GM21526 (cell line): ENCODE data around the gene GSK3B.
"Not testable (repeated sequence)": the region's sequence is repeated elsewhere in the genome, so short reads cannot be mapped to it uniquely, and the experiment has no call there.

Experiments used
- ATAC-seq: cut with Tn5 transposase; IDR thresholded peaks from one replicate; pipeline ENCODE4 v1.9.1; 2021; ENCODE audit warnings: moderate library complexity; ENCODE audit not compliant: unreplicated experiment, low FRiP score

GSK3B gene

DNA sequence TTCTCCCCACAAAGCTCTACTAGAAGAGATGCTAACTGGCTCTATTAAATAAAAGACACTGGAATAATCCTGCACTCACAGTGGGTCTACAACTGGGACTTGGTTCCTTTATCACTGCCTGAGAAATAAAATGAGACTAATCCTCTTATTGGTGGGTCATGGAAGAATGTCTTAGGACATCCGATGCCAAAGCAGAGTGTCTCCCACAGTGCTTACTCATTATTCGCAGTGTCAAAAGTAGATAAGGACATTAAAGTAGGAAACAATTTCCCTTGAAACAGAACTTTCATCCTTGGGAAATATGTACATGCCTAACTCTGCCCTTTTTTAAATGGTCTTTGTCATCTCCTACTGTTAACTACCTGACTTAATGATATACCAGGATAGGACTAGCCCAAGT is 71.5 kb downstream of the GSK3B start:
- no peak for ATAC-seq

DNA sequence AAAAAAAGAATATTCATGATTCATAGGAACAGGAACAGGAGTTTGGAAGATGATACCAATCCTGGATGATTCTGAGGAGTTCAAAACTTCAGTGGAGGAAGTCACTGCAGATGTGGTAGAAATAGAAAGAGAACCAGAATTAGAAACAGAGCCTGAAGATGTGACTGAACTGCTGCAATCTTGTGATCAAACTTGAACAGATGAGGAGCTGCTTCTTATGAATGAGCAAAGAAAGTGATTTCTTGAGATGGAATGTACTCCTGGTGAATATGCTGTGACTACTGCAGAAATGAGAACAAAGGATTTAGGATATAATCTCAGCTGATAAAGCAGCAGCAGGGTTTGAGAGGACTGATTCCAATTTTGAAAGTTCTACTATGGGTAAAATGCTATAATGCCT is 72.7 kb downstream of the GSK3B start:
- ATAC-seq, result no peak

DNA sequence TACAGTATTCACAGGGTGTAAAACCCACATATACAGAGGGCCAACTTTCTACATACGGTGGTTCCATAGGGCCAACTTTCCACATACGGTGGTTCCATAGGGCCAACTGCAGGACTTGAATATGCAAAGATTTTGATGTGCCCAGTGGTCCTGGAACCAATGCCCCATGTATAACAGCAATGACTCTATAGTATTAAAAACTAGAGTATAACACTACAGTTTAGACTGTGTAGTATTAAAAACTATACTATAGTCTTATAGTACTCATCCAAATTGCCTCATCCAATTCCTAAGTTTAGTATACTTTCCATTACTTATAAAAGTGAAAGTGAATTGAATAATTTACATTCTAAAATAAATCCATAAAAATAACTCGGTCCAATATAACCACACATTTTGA is 75.9 kb downstream of the GSK3B start:
- no peak for ATAC-seq

DNA sequence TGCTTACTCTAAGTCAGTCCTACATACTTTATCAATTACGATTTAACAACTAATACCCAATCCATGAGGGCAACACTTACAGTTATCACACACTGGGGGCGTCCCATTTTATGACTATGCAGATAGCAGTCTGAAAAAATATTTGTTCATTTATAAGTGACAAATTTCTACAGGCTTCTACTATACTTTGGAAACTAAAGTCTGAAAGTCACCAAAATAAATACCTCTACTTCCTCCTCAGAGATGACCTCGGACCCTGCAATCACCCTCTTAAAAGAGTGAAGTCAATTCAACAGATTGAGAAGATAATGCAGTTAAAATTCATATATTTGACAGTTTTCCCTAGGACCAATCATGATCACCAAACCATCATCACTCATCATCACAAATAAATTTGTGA is 76.6 kb downstream of the GSK3B start:
- no peak for ATAC-seq

DNA sequence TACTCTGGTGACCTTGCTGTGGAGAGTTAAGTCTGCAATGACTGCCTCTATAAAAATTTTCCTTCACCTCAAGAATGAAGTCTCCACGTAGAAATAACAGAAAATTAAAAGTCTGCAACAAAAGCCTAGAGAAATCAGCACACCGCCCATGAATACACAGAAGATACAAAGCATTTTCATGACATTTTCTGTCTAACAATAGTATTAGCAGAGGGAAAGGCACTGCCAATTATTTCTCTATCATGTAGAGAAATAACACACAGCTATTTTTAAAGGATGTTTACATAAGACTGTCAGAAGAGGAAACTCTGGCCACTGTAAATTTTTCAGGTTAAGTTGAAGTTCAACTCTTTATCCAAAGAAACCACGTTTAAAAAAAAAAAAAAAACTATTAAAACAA is 80.8 kb downstream of the GSK3B start:
- ATAC-seq, result no peak

DNA sequence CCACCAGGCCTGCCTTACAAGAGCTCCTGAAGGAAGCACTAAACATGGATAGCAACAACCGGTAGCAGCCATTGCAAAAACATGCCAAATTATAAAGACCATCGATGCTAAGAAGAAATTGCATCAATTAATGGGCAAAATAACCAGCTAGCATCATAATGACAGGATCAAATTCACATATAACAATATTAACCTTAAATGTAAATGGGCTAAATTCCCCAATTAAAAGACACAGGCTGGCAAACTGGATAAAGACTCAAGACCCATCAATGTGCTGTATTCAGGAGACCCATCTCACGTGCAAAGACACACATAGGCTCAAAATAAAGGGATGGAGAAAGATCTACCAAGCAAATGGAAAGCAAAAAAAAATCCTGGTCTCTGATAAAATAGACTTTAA is 88.5 kb downstream of the GSK3B start:
- ATAC-seq, result not testable (repeated sequence)

DNA sequence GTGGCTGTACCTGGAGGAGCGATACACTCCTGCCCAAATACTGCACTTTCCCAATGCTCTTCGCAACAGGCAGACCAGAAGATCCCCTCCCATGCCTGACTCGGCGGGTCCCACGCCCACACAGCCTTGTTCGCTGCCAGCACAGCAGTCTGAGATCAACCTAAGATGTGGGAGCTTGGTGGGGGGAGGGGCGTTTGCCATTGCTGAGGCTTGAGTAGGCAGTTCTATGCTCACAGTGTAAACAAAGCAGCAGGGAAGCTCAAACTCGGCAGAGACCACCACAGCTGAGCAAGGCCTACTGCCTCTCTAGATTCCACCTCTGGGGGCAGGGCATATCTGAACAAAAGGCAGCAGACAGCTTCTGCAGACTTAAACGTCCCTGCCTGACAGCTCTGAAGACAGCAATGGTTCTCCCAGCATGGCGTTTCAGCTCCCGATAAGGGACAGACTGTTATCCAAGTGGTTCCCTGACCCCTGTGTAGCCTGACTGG is 90.2 kb downstream of the GSK3B start:
- ATAC-seq, result not testable (repeated sequence)

DNA sequence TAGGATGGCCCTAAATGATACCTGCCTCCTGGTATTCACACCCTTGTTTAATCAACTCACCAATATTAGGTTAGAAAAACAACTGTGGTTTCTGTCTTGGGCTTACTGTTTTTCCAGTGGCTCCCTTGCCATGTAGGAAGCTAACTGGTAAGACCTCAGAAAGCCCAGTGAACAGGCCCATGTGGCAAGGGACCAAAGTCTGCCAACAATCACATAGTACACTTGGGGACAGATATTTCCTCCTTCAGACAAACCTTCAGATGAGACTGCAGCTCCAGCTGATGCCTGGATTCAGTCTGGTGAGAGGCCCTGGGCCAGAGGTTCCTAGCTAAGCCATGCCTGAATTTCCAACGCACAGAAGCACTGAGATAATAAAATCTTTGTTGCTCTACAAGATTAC is 96.1 kb downstream of the GSK3B start:
- ATAC-seq, result no peak

DNA sequence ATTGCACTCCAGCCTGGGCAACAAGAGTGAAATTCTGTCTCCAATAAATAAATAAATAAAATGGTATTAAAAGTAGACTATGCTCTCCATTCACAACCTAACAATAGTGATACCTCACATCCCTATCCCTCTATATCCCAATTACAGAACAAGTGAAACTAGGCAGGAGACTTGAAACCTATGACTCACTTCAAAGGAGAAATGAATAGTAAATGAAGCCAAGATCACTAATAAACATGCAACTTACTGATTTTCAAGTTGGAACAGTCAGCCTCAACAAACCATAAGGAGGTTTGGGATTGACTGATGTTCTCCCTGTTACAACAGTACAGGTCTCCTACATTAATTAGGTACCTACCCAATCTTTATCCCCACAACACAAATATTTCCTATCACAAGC is 103.4 kb downstream of the GSK3B start:
- ATAC-seq, result no peak

DNA sequence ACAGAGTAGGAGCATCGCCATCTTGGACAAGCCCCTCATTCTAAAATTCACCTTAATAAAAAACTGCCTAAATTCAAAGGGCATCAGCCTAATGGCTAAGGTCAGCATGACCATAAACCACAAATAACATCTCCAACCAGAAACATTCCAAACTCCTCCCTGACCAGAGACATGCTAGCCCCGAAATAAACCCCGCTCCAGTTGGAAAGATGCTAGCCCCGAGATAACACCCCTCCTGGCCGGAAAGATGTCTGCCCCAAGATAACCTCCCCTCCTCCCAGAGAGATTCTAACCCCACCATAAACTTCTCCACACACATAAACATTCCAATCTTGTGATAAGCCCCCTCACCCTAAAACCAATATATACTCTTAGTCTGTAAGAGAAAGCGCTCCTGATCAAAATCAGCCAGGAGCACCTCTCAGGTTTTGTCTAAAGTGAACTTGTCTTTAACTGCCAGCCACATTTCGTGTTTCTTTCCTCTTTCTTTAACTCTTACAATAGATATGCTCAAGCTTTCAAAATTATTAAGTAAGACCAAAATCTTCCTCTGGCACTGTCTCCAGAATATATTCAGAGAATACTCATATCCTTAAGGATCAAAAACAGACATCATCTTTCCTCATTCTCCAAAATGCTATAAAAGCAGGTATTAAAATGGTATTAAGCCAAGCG is 104.1 kb downstream of the GSK3B start:
- no peak for ATAC-seq

DNA sequence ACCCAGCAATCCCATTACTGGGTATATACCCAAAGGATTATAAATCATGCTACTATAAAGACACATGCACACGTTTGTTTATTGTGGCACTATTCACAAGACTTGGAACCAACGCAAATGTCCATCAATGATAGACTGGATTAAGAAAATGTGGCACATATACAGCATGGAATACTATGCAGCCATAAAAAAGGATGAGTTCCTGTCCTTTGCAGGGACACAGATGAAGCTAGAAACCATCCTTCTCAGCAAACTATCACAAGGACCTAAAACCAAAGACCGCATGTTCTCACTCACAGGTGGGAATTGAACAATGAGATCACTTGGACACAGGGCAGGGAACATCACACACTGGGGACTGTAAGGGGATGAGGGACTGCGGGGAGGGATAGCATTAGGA is 107.4 kb downstream of the GSK3B start:
- not testable (repeated sequence) for ATAC-seq

DNA sequence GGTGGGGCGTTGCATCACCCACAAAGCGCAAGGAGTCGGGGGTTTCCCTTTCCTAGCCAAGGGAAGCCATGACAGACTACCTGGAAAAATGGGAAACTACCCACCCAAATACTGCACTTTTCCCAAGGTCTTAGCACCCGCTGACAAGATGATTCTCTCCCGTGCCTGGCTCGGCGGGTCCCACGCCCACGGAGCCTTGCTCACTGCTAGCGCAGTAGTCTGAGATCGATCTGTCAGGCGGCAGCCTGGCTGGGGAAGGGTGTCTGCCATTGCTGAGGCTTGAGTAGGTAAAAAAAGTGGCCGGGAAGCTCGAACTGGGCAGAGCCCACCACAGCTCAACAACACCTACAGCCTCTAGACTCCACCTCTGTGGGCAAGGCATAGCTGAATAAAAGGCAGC is 112.9 kb downstream of the GSK3B start:
- no peak for ATAC-seq

DNA sequence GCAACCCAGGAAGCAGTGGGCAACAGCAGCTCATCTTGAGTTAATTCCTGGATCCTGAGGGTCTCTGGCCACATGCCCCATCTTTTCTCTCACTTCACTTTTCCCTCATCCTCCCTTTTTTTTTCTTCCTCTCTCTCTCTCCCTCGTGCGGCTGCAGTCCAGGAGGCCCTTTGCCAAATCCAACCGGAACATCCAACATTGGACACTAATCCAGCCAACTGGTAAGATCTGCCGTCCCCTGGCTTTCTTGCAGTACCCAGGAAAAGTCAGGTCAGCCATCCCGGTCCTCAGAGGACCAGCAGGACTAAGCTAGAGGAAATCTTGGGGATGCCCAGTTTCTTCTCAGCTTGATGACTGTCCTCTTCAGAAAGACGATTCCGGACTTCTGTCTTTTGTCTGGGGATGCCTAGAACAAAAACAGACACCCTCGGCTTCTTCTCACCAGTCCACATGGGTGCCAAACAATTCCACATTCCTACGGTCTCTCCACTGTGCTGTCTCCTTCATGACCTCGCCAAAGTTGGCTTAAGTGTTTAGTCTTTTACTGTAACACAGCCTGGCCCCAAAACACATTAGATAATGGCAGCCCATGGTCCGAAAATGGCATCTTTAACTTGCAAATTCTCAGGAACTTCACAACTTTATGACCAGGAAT is 115.6 kb downstream of the GSK3B start:
- ATAC-seq, result no peak

DNA sequence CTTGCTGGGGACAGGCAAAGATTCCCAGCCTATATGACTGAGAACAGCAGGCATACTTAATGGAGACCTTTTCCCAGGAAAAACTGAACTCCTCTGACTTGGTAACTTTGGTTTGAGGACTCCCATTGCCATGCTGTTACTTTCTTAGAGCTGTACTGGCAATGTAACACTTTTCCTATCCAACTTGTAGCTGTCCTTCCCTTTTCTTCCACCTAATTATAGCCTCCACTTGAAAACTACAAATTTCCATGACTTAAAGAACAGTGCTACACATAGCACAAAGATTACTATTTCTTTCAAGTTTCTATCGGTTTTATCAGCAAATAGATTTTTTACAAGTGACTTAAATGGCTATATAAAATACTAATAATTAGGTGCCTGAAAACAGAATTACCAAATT is 116.9 kb downstream of the GSK3B start:
- ATAC-seq, result no peak

DNA sequence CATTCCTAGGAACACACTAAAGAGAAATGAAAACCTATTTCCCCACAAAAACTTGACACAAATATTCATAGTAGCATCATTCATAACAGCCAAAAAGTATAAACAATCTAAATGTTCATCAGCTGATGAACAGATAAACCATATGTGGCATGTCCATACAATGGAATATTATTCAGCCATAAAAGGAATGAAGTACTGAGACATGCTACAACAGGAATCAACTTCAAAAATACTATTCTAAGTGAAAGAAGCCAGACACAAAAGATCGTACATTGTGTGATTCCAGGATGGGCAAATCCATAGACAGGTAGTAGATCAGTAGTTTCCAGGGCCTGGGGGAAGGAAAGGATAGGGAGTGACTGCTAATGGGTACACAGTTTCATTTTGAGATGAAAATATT is 118.0 kb downstream of the GSK3B start:
- ATAC-seq, result no peak

DNA sequence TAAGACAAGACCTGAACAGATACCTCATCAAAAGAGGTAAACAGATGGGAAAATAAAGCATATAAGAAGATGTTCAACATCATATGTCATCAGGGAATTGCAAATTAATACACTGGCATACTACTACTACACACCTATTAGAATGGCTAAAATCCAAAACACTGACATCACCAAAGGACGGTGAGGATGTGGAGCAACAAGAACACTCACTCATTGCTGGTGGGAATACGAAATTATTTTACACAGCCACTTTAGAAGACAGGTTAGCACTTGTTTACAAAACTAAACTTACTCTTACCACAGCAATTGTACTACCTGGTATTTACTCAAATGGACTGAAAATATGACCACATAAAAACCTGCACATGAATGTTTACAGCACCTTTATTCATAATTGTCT is 119.6 kb downstream of the GSK3B start:
- no peak for ATAC-seq

DNA sequence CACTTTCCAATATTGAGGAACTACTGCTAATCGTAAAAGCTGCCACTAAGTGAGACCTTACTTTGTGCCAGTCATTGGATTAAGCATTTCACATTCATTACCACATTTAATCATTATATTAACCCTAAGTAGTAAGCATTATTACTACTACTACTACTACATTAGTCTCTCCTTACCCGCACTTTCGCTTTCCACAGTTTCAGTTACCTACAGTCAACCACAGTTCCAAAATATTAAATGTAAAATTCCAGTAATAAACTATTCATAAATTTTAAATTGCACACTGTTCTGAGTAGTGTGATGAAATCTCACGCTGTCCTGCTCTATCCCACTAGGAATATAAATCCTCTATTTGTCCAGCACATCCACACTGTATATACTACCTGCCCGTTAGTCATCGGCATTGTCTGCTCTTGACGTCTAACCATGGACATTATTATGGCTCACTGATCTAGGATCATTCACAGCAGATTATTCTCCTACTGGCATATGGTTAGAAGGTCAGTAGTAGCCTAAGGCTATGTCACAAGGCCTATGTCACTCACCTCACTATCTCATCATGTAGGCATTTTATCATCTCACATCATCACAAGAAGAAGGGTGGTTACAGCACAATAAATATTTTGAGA is 121.1 kb downstream of the GSK3B start:
- no peak for ATAC-seq

DNA sequence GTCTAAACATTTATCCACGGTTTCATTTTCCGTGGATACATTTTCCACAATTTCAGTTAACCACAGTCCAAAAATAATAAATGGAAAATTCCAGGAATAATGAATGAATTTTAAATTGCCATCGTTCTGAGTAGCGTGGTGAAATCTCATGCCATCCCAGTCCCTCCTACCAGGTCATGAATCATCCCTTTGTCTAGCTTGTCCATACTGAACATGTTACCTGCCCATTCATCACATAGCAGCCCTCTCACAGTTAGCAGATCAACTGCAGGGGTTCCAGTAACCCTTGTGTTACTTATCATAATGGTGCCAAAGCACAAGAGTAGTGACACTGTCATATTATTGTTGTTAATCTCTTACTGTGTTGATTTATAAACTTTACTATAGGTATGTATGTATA is 124.5 kb downstream of the GSK3B start:
- ATAC-seq, result no peak

DNA sequence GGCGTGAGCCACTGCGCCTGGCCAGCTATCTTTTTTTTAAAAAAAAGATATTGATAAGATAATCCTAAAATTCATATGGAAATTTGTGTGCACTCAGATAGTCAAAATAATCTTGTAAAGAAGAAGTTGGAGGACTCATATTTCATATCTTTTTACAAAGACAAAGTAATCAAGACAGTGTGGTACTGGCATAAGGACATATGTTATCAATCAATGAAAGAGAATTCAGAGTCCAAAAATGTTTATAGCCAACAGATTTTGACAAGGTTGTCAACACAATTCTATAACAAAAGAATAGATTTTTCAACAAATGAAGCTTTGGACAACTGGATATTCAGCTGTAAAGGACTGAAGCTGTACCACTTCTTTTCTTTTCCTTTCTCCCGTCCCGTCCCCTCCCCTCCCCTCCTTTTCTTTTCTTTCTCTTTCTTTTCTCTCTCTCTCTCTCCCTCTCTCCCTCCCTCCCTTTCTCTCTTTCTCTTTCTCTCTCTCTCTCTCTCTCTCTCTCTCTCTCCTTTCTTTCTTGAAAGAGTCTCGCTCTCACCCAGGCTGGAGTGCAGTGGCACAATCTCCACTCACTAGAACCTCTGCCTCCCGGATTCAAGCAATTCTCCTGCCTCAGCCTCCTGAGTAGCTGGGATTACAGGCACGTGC is 126.8 kb downstream of the GSK3B start:
- ATAC-seq, result no peak

DNA sequence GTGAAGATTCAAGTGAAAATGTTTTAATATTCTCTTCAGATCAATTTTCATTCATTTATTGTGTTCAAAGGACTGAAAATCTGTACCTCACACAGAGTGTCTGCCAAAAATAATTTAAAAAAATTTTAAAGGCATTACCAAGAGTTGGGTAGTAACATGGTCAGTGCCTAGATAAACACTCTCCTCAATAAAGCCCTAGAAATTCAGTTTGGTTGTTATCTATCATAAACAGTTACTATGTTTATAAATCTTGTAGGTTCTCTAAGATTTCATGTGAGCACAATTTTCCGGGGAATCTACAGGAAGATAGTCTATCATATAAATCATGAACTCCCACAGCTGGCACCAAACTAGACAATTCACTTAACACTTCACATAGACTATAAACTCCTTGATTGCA is 128.6 kb downstream of the GSK3B start:
- no peak for ATAC-seq

DNA sequence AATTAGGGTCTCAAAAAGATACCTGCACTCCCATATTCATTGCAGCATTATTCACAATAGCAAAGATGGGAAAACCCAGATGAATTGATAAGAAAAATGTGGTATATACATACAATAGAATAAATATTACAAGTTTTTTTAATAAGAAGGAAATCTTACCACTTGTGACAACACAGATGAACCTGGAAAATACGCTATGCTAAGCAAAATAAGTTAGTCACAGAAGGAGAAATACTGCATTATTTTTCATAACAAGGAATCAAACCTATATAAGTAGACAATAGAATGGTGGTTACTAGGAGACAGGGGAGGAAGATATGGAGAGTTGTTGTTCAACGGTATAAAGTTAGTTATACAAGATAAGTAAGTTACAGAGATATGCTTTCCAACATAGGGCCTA is 130.0 kb downstream of the GSK3B start:
- ATAC-seq, result no peak
